RPMI7951 (cell line): ENCODE results near the gene HDGFL2. TPM values are rescaled to one million over a fixed set of nuclear protein-coding genes. Genes with fewer than 3 reads are reported as not detected.

Experiments used
- DNase-seq: peaks from one replicate; pipeline ENCODE4 v3.0.0-alpha.2; 2012; ENCODE audit warnings: low read depth
- total RNA-seq: library from RNA; depleted of rRNA; stranded (reverse); fragments of >200 nt; shearing (Covaris generic); gene quantifications from 2 replicates; pipeline ENCODE4 v1.2.3, GENCODE V29; 2014

HDGFL2 gene
- total RNA-seq, 1 experiment from 2014 or later, result 41.9 TPM

- no peak for DNase-seq
Observed at GRCh38 chr19:4444765-4445741, 27.0 kb upstream of the HDGFL2 start.

GRCh38 chr19:4445963-4446703 lies 26.0 kb upstream of the HDGFL2 start:
- DNase-seq, result no peak

- no peak for DNase-seq
Observed at GRCh38 chr19:4446704-4447200, 25.3 kb upstream of the HDGFL2 start.

- no peak for DNase-seq
Observed at GRCh38 chr19:4447327-4448146, 24.6 kb upstream of the HDGFL2 start.

GRCh38 chr19:4448147-4448985 lies 23.7 kb upstream of the HDGFL2 start:
- no peak for DNase-seq

GRCh38 chr19:4449022-4449638 lies 23.0 kb upstream of the HDGFL2 start:
- DNase-seq, result no peak

- DNase-seq, result no peak
Observed at GRCh38 chr19:4449639-4450028, 22.5 kb upstream of the HDGFL2 start.

GRCh38 chr19:4452230-4452990 lies 19.7 kb upstream of the HDGFL2 start:
- DNase-seq, result no peak

- no peak for DNase-seq
Observed at GRCh38 chr19:4453232-4454179, 18.6 kb upstream of the HDGFL2 start.

- no peak for DNase-seq
Observed at GRCh38 chr19:4454747-4455718, 17.1 kb upstream of the HDGFL2 start.

GRCh38 chr19:4455719-4456475 lies 16.2 kb upstream of the HDGFL2 start:
- peak; percentile 42 for DNase-seq

- DNase-seq, result peak; percentile 69
Observed at GRCh38 chr19:4456476-4456842, 15.6 kb upstream of the HDGFL2 start.

- DNase-seq, result peak; percentile 44
Observed at GRCh38 chr19:4456843-4457653, 15.0 kb upstream of the HDGFL2 start.

GRCh38 chr19:4457654-4458395 lies 14.3 kb upstream of the HDGFL2 start, which contains the start of gene UBXN6:
TSS of gene UBXN6 (minus strand) at chr19:4457794. CDS start at chr19:4457697, 97 bp downstream.
- peak; percentile 98 for DNase-seq
